ENCODE results near the gene PLEKHG4B.

The PLEKHG4B gene

GRCh38 chr5:157801-158200 is 65.8 kb downstream of the PLEKHG4B start:
- Histone ChIP-seq H3K27ac (ENCODE audit: low read length) (no peak overlapping the region), H3K36me3 (ENCODE audit: control insufficient read depth in 2 of 2, insufficient read depth in 2 of 2, low read length in 2 of 2) (no peaks in the 10 kb centered on the region), H3K27me3 (ENCODE audit: control insufficient read depth in 1 of 2, insufficient read depth in 2 of 2, low read length in 2 of 2) (peaks cover 0 to 2% of the 10 kb centered on the region in 2 donors), H3K9ac (ENCODE audit: low read length in 2 of 2) (no peak overlapping the region), H3K4me3 (ENCODE audit: low read length in 2 of 2) (no peak overlapping the region), H3K4me1 (ENCODE audit: control insufficient read depth, insufficient read depth, low read length) (no peaks in the 10 kb centered on the region), H3K9me3 (ENCODE audit: control insufficient read depth in 2 of 2, low read length in 2 of 2) (no peaks in the 10 kb centered on the region)

GRCh38 chr5:158807-159447 is 67.0 kb downstream of the PLEKHG4B start:
- H3K9me3 ChIP-seq (ENCODE audit: control insufficient read depth in 2 of 2, low read length in 2 of 2) = no peaks in the 10 kb centered on the region
- H3K36me3 ChIP-seq (ENCODE audit: control insufficient read depth in 2 of 2, insufficient read depth in 2 of 2, low read length in 2 of 2) = no peaks in the 10 kb centered on the region
- no peak overlapping the region for H3K4me3 ChIP-seq (ENCODE audit: low read length in 2 of 2)

DNA sequence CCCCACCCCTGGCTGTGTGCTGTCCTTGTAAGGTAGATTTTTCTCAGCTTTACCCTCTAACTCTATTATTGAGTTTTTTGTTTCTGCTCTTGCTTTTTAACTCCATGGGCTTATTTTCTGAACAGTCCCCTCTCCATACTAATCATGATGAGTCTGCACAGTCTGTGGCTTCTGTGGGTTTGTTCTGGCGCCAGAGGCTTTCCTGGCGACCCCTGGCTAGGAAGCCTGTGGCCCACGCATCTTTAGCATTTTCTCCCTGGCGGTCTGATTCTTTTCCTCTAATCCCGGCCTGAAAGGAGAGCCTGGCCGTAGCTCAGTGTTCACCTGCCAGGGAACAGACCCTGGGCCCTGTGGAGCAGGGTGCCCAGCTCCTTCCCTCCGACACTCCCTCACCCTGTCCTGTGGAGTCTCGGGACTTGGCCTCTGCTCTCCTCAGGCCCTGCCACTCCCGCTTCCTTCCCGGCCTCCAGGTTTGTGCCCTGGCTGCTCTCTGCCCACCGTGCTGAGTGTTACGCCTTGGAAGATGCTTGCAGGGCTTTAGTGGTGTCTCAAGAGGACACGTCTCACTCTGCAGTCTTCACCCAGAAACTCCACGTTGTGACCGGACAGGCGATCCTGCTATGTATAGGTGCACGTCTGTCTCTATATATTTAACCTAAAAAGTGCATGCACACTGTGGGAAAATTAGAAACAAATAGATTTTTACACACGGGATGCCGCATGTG is 67.6 kb downstream of the PLEKHG4B start:
- Histone ChIP-seq H3K4me3 (ENCODE audit: low read length in 2 of 2) (no peak overlapping the region), H3K9ac (ENCODE audit: low read length in 2 of 2) (no peak overlapping the region), H3K9me3 (ENCODE audit: control insufficient read depth in 2 of 2, low read length in 2 of 2) (no peaks in the 10 kb centered on the region), H3K27ac (ENCODE audit: low read length) (no peak overlapping the region), H3K4me1 (ENCODE audit: control insufficient read depth, insufficient read depth, low read length) (no peaks in the 10 kb centered on the region), H3K27me3 (ENCODE audit: control insufficient read depth in 1 of 2, insufficient read depth in 2 of 2, low read length in 2 of 2) (peaks cover 0 to 2% of the 10 kb centered on the region in 2 donors), H3K36me3 (ENCODE audit: control insufficient read depth in 2 of 2, insufficient read depth in 2 of 2, low read length in 2 of 2) (no peaks in the 10 kb centered on the region)

More at GRCh38 chr5:158807-159447, 67.0 kb downstream of the PLEKHG4B start:
- Histone ChIP-seq H3K4me1 (ENCODE audit: control insufficient read depth, insufficient read depth, low read length) (no peaks in the 10 kb centered on the region), H3K27me3 (ENCODE audit: control insufficient read depth in 1 of 2, insufficient read depth in 2 of 2, low read length in 2 of 2) (peaks cover 0 to 2% of the 10 kb centered on the region in 2 donors), H3K27ac (ENCODE audit: low read length) (no peak overlapping the region), H3K9ac (ENCODE audit: low read length in 2 of 2) (no peak overlapping the region)

GRCh38 chr5:160173-160510 is 68.2 kb downstream of the PLEKHG4B start:
- Histone ChIP-seq H3K9ac (ENCODE audit: low read length in 2 of 2) (no peak overlapping the region), H3K4me3 (ENCODE audit: low read length in 2 of 2) (no peak overlapping the region), H3K9me3 (ENCODE audit: control insufficient read depth in 2 of 2, low read length in 2 of 2) (no peaks in the 10 kb centered on the region), H3K36me3 (ENCODE audit: control insufficient read depth in 2 of 2, insufficient read depth in 2 of 2, low read length in 2 of 2) (no peaks in the 10 kb centered on the region), H3K27ac (ENCODE audit: low read length) (no peak overlapping the region), H3K4me1 (ENCODE audit: control insufficient read depth, insufficient read depth, low read length) (no peaks in the 10 kb centered on the region), H3K27me3 (ENCODE audit: control insufficient read depth in 1 of 2, insufficient read depth in 2 of 2, low read length in 2 of 2) (peaks cover 0 to 2% of the 10 kb centered on the region in 2 donors)

DNA sequence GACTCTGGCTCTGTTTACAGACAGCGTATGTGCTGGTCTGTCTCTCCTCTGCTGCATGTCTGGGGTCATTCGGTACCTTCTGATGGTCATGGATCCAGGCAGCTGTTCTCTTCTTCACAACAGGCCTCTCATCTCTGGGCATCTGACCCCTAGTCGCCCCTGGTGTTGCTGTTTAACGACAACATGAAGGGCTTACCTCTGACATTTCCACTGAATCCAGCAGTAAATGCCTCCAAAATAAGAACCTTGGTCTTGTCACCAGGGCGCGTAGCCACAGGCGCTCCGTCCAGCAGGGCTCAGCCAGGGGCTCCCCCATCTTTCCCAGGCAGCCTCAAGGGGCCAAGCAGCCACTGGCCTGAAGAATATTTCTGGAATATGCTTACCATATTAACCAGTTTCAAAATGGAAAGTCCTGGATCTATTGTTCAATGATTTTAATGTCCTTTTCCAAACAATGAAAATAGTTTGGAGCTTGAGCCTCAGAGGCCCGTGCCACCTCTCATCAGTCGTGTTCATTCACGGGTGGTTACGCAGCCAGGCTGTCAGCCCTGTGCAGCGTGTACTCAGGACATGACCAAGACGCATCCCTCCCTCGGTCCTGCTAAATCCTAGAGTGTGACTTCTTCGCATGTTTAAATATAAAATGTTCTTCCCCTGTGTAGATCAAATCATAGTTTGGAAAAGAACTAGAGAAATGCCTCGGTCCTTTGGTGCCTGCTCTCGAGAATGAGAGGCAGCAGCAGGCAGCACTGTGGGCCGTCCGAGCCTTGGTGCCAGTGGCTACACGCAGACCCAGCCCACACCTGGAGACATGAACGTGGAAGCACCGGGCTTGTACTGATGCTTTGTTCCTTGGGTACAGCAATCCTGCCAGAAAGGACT is 69.2 kb downstream of the PLEKHG4B start:
- no peak overlapping the region for H3K27ac ChIP-seq (ENCODE audit: low read length)
- peaks cover 0 to 2% of the 10 kb centered on the region in 2 donors for H3K27me3 ChIP-seq (ENCODE audit: control insufficient read depth in 1 of 2, insufficient read depth in 2 of 2, low read length in 2 of 2)
- no peak overlapping the region for H3K4me3 ChIP-seq (ENCODE audit: low read length in 2 of 2)
- no peaks in the 10 kb centered on the region for H3K9me3 ChIP-seq (ENCODE audit: control insufficient read depth in 2 of 2, low read length in 2 of 2)
- no peaks in the 10 kb centered on the region for H3K36me3 ChIP-seq (ENCODE audit: control insufficient read depth in 2 of 2, insufficient read depth in 2 of 2, low read length in 2 of 2)
- H3K9ac ChIP-seq (ENCODE audit: low read length in 2 of 2) = no peak overlapping the region
- H3K4me1 ChIP-seq (ENCODE audit: control insufficient read depth, insufficient read depth, low read length) = no peaks in the 10 kb centered on the region

- Histone ChIP-seq H3K27me3 (ENCODE audit: control insufficient read depth in 1 of 2, insufficient read depth in 2 of 2, low read length in 2 of 2) (peaks cover 0 to 2% of the 10 kb centered on the region in 2 donors), H3K36me3 (ENCODE audit: control insufficient read depth in 2 of 2, insufficient read depth in 2 of 2, low read length in 2 of 2) (no peaks in the 10 kb centered on the region), H3K4me3 (ENCODE audit: low read length in 2 of 2) (no peak overlapping the region), H3K27ac (ENCODE audit: low read length) (no peak overlapping the region), H3K4me1 (ENCODE audit: control insufficient read depth, insufficient read depth, low read length) (no peaks in the 10 kb centered on the region), H3K9ac (ENCODE audit: low read length in 2 of 2) (no peak overlapping the region), H3K9me3 (ENCODE audit: control insufficient read depth in 2 of 2, low read length in 2 of 2) (no peaks in the 10 kb centered on the region)
Measured at GRCh38 chr5:161803-162110, 69.8 kb downstream of the PLEKHG4B start.

DNA sequence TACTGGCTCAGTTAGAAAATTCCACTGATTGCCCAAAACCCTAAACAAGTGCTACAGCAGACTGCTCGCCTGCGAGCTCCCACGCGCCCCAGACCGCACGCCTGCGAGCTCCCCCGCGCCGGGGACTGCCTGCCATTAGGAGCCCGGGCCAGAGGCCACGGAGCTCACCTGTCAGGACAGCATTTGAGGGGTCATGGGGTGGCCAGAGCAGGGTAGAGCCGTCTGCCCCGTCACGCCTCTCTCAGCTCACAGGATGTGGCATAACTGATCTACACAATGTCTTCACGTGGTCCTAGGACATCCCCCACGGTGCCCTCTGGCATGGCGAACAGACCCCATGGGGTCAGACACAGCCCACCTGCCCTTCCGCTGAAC is 70.2 kb downstream of the PLEKHG4B start:
- no peak overlapping the region for H3K9ac ChIP-seq (ENCODE audit: low read length in 2 of 2)
- H3K4me3 ChIP-seq (ENCODE audit: low read length in 2 of 2) = no peak overlapping the region
- H3K9me3 ChIP-seq (ENCODE audit: control insufficient read depth in 2 of 2, low read length in 2 of 2) = no peaks in the 10 kb centered on the region
- H3K4me1 ChIP-seq (ENCODE audit: control insufficient read depth, insufficient read depth, low read length) = no peaks in the 10 kb centered on the region
- peaks cover 0 to 2% of the 10 kb centered on the region in 2 donors for H3K27me3 ChIP-seq (ENCODE audit: control insufficient read depth in 1 of 2, insufficient read depth in 2 of 2, low read length in 2 of 2)
- H3K36me3 ChIP-seq (ENCODE audit: control insufficient read depth in 2 of 2, insufficient read depth in 2 of 2, low read length in 2 of 2) = no peaks in the 10 kb centered on the region
- no peak overlapping the region for H3K27ac ChIP-seq (ENCODE audit: low read length)

- no peaks in the 10 kb centered on the region for H3K4me1 ChIP-seq (ENCODE audit: control insufficient read depth, insufficient read depth, low read length)
- no peaks in the 10 kb centered on the region for H3K36me3 ChIP-seq (ENCODE audit: control insufficient read depth in 2 of 2, insufficient read depth in 2 of 2, low read length in 2 of 2)
- no peaks in the 10 kb centered on the region for H3K9me3 ChIP-seq (ENCODE audit: control insufficient read depth in 2 of 2, low read length in 2 of 2)
- no peak overlapping the region for H3K27ac ChIP-seq (ENCODE audit: low read length)
- H3K9ac ChIP-seq (ENCODE audit: low read length in 2 of 2) = no peak overlapping the region
- H3K4me3 ChIP-seq (ENCODE audit: low read length in 2 of 2) = no peak overlapping the region
- peaks cover 0 to 2% of the 10 kb centered on the region in 2 donors for H3K27me3 ChIP-seq (ENCODE audit: control insufficient read depth in 1 of 2, insufficient read depth in 2 of 2, low read length in 2 of 2)
Measured at GRCh38 chr5:162565-163337, 70.8 kb downstream of the PLEKHG4B start.

- Histone ChIP-seq H3K36me3 (ENCODE audit: control insufficient read depth in 2 of 2, insufficient read depth in 2 of 2, low read length in 2 of 2) (no peaks in the 10 kb centered on the region), H3K4me1 (ENCODE audit: control insufficient read depth, insufficient read depth, low read length) (no peaks in the 10 kb centered on the region), H3K9ac (ENCODE audit: low read length in 2 of 2) (no peak overlapping the region), H3K4me3 (ENCODE audit: low read length in 2 of 2) (no peak overlapping the region), H3K9me3 (ENCODE audit: control insufficient read depth in 2 of 2, low read length in 2 of 2) (no peaks in the 10 kb centered on the region), H3K27ac (ENCODE audit: low read length) (no peak overlapping the region), H3K27me3 (ENCODE audit: control insufficient read depth in 1 of 2, insufficient read depth in 2 of 2, low read length in 2 of 2) (peaks cover 0 to 2% of the 10 kb centered on the region in 2 donors)
Measured at GRCh38 chr5:163338-163620, 71.3 kb downstream of the PLEKHG4B start.

DNA sequence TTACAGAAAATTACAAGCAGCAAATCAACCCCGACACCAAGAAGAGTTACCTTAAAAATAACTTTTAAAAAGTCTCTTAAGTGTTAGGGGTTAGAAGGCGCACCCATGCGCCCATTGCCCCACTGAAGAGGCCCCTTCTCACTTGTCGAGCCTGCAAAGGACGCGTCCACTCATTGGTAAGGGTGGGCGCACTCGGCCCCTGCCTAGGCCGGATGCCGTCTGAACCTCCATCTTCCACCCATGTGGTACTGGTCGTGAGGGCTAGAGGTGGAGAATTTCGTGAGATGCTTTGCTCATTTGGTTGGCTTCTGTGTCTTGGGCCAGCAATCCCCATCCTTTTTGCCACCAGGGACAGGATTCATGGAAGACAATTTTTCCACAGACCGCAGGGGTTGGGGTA is 71.9 kb downstream of the PLEKHG4B start:
- Histone ChIP-seq H3K9ac (ENCODE audit: low read length in 2 of 2) (no peak overlapping the region), H3K27ac (ENCODE audit: low read length) (no peak overlapping the region), H3K4me1 (ENCODE audit: control insufficient read depth, insufficient read depth, low read length) (no peaks in the 10 kb centered on the region), H3K27me3 (ENCODE audit: control insufficient read depth in 1 of 2, insufficient read depth in 2 of 2, low read length in 2 of 2) (peaks cover 0 to 2% of the 10 kb centered on the region in 2 donors), H3K4me3 (ENCODE audit: low read length in 2 of 2) (no peak overlapping the region), H3K9me3 (ENCODE audit: control insufficient read depth in 2 of 2, low read length in 2 of 2) (no peaks in the 10 kb centered on the region), H3K36me3 (ENCODE audit: control insufficient read depth in 2 of 2, insufficient read depth in 2 of 2, low read length in 2 of 2) (no peaks in the 10 kb centered on the region)
